ENCODE measurements around the gene FAM222B.

FAM222B gene

DNA sequence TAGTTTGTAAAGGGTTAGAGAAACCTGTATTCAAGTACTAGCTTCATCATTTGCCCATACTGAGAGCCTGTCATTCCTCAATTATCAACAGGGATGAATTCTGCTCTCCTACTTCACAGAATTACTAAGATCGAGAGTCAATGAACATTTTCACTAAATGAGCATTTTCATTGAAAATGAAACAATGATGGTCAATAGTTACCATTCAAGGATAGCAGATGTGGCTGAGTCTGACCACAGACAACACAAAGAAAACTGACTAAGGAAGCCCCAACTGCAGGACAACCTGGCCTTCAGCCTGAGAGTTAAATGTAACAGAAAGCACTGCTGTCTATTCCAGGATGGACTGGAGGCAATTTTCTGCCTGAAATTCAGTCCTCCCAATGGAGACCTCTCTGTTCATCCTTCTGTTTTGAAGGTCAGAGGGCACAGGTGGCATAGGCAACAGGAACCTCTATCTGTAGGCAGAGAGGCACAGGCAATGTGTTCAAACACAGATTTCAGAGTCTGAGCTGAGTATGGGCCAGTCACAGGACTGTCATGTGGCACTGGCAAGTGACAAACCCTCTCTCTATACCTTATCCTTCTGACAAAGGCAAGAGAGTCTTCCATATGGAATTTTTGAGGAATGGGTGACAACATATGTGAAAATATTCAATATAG lies 79.3 kb downstream of the FAM222B start:
- DNase-seq, result no peak

DNA sequence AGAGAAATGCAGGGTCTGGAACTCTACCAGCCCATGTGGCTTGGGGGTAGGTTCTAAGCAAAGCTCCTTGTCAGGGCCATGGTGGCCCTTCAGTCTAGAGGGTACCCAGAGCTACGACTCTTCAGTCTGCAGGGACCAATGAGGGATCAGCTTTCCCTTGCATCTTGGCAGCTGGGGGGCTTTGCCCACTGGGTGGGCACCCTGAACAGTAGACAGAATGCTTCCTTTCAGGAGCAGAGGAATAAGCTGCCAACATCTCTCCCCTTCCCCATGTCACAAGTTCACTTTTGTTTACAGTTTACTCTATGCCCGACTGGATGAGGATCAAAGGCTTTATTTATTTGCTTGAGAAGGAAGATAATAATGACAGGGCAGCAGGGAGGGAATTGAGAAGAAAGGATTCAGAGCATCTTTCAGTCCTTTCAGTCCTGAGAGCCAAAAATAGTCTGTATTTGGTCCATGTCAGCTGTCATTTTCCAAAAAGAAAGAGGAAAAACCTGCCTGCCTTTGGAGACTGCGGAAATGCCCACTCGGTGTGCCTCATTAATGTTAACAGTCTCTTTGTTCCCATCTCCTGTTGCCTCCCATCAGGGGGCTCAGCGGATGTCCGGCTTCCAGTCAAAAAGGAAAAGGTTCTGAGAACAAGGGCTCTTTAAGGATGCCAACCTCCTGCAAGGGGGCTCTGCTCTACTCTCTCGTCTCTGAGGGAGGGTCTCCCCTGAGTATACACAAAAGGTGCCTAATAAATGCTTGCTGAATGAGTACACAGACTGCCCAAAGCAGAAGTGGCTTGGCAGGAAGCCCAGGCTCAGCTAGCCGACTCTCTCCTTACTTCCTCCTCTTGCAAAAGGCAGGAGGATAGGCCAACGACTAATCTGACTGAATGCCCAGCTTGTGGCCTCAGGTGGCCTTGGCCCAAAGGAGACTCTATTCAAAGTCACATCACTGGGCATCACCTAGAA lies 81.7 kb downstream of the FAM222B start:
- DNase-seq, result no peak

DNA sequence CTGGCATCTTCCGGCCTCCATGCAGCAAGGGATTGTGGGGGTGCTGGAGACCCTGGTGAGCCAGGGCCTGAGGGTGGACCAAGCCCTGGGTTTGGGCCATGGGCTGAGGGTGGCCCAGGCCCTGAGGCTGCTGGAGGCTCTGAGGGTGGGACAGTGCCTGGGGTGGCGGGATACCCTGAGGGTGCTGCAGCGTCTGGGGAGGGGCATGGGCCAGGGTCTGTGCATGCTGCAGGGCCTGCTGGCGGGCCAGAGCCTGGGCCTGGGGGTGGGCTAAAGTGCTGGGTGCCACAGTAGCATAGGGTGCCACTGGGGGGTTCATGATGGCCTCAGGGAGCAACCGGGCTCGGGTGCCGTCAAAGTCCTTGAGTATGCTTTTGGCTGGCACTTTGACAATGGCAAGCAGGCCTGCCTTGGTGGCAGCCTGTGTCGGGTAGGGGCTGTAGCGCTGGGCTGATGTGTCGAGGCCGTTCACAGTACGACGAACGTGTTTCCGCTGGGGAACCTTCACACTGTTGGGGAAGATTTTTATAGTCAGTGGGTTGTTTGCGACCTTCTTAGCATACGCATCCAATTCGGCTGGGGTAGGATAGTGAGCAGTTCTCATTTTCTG lies 83.2 kb downstream of the FAM222B start:
- DNase-seq, result no peak

DNA sequence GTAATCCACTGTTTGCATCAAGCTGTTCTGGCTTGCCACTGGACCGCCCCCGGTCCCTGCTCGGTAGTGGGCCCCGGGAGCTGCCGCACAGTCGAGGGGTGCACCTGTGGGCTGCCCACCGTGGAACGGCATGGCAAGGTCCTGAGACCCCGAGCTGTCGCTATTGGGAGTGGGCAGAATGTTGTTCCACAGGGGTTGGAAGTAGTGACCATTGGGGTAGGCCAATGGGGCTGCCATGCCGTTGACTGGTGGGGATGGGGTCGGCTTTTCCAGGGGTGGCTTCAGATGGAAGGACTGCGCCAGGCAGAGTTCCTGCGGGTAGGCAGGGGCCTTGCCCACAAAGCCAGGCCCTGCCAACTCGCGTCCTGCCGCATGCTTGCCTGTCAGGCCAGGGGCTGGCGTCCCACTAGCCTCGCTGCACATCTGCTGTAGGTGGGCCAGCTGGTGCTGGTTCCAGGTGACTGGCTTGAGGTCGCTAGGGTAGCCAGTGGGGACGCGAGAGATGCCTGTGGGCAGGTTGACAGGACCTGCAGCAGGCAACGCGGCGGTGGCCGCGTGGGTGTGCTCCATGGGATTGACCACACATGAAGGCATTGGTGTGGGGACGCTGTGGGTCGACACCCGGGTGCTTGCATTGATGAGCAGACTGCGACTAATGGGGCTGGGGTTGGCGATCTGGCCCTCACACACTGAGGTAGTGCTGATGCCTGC lies 84.0 kb downstream of the FAM222B start:
- no peak for DNase-seq

DNA sequence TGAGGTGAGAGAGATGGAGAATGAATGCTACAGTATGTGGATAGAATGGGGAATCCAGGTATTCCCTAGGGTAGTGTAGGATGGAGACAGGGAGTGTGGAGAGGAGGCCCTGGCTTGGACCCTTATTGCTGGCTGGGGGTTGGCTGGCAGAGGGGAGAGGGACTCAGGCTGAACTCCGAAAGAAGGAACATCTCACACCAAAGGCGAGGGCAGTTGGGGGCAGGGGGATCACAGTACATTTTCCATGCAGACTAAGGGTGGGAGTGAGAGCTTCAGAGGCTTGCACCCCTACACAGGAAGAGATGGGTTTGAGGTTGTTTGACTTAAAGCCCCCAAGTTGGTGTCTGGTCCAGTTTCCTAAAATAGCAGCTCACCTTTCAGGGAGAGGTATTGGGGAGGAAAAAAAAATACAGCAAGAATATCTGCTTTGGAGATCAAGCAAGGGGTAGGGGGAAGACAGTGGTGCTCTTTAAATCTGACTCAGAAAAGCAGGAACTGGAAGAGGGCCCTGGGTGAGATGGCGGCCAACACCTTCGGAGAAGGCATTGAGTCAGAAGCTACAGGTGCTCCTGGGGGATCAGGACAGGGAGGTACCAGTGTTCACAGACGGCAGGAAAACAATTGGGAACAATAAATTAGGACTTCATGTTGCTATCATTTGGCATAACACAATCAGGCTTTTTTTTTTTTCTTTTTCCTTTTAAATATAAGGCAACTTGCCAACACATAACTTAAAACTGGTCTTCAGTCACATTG lies 86.4 kb downstream of the FAM222B start:
- DNase-seq, result no peak

DNA sequence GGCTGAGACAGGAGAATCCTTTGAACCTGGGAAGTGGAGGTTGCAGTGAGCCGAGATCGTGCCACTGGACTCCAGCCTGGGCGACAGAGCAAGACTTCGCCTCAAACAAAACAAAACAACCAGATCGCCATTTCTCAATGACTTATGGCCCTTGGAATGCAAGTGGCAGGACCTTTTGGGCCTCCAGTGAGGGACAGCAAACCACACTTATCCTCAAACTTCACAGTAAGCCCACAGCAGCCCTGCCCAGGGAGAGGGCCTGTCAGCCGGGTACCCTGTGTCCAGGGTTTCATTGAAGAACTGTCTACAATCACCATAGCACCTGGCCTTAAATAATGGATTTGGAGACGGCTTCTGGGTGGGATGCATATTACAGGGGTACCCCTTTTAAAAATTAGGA lies 87.1 kb downstream of the FAM222B start:
- no peak for DNase-seq

DNA sequence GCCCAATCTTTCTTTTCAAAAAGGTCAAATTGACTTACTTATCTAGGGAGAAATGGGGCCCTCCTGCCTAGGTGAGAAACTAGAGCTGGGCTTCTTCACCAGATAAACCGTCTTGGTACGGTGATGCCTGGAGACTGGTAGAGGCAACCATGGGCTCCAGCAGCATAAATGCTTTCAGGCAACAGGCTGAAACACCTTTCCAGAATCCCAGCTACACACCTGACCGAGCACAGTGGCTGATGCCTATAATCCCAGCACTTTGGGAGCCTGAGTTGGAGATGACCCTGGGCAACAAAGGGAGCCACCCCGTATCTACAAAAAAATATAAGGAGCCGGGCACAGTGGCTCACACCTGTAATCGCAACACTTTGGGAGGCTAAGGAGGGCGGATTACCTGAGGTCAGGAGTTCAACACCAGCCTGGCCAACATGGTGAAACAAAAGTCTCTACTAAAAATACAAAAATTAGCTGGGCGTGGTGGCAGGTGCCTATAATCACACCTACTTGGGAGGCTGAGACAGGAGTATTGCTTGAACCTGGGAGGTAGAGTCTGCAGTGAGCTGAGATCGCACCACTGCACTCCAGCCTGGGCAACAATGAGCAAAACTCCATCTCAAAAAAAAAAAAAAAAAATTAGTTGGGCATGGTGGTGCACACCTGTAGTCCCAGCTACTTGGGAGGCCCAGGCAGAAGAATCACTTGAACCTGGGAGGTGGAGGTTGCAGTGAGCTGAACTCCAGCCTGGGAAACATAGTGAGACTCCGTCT lies 90.8 kb downstream of the FAM222B start:
- DNase-seq, result no peak

DNA sequence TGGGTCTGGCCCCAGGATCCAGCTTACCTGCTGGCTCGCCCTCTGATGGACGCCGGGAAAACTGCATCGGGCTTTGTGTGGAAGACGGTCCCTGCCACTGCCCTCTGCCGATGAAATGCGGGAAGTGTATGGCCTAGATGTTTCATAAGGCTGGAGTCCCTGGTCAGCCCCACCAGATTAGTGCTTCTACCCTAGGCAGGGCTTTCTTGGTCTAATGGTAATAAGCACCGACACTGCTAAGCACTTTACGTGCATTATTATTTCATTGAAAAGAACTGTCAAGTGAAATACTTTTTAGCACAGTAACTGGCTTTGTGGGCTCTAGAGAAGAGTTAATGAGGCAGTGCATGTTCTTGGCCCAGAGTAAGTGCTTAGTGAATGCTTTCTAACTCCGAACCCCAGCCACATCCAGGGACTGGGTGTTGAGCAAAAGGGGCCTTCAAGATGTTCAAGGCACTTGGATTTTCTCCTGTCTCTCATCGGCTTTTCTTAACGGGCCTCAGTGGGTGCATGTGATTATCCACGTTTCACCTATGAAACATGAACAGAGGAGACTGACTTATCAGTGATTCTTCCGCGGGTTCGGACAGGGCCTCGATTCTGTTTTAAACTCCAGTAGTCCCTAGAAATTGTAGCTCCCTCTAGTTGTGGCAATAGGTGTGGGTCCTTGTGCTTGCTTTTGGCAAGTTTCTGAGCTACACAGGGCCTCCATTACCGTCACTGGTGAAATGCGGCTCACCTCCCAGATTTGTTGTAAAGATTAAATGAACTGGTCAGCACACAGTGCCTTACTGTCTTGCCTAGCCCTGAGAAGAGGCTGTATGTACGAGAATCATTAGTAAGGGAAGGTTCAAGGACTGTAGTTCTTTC lies 92.2 kb downstream of the FAM222B start:
- peak; percentile 69 for DNase-seq

DNA sequence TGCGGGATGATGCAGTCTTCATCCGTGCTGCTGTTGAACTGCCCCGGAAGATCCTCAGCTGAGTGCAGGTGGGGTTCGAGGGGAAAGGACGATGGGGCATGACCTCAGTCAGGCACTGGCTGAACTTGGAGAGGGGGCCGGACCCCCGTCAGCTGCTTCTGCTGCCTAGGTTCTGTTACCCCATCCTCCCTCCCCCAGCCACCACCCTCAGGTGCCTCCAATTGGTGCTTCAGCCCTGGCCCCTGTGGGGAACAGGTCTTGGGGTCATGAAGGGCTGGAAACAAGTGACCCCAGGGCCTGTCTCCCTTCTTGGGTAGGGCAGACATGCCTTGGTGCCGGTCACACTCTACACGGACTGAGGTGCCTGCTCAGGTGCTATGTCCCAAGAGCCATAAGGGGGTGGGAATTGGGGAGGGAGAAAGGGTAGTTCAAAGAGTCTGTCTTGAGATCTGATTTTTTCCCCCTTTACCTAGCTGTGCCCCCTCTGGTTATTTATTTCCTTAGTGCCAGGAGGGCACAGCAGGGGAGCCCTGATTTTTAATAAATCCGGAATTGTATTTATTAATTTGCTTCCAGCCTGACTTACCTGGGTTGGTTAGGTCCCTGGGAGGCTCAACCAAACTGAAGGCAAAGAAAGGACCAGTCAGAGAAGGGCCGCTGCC lies 92.9 kb downstream of the FAM222B start:
- DNase-seq, result no peak

DNA sequence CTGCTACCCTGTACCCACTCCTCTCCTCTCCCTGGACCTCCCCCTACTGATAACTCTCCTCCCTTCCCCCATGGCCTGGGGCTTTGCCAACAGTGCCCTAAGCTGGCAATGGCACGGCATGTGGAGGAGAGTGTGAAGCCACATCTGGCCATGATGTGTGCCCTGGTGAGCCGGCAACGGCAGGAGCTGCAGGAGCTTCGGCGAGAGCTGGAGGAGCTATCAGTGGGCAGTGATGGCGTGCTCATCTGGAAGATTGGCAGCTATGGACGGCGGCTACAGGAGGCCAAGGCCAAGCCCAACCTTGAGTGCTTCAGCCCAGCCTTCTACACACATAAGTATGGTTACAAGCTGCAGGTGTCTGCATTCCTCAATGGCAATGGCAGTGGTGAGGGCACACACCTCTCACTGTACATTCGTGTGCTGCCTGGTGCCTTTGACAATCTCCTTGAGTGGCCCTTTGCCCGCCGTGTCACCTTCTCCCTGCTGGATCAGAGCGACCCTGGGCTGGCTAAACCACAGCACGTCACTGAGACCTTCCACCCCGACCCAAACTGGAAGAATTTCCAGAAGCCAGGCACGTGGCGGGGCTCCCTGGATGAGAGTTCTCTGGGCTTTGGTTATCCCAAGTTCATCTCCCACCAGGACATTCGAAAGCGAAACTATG lies 93.6 kb downstream of the FAM222B start:
- no peak for DNase-seq

DNA sequence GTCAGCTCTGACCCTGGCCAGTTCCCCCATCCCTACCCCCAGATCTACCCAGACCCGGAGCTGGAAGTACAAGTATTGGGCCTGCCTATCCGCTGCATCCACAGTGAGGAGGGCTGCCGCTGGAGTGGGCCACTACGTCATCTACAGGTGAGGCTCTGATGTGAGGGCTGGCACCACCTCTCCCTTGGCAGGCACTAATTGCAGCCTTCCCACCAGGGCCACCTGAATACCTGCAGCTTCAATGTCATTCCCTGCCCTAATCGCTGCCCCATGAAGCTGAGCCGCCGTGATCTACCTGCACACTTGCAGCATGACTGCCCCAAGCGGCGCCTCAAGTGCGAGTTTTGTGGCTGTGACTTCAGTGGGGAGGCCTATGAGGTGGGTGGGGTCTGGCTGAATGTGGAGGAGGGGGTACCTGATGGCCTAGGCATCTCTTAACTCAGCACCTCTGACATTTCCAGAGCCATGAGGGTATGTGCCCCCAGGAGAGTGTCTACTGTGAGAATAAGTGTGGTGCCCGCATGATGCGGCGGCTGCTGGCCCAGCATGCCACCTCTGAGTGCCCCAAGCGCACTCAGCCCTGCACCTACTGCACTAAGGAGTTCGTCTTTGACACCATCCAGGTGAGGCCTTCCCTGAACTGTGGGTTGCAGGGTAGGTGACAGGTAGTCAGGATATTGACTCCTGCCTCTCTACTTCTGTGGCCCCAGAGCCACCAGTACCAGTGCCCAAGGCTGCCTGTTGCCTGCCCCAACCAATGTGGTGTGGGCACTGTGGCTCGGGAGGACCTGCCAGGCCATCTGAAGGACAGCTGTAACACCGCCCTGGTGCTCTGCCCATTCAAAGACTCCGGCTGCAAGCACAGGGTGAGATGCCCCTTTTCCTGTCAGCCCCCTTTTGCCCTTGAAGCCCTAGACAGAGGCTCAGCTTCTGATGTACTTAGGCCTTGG lies 94.5 kb downstream of the FAM222B start:
- DNase-seq, result no peak

DNA sequence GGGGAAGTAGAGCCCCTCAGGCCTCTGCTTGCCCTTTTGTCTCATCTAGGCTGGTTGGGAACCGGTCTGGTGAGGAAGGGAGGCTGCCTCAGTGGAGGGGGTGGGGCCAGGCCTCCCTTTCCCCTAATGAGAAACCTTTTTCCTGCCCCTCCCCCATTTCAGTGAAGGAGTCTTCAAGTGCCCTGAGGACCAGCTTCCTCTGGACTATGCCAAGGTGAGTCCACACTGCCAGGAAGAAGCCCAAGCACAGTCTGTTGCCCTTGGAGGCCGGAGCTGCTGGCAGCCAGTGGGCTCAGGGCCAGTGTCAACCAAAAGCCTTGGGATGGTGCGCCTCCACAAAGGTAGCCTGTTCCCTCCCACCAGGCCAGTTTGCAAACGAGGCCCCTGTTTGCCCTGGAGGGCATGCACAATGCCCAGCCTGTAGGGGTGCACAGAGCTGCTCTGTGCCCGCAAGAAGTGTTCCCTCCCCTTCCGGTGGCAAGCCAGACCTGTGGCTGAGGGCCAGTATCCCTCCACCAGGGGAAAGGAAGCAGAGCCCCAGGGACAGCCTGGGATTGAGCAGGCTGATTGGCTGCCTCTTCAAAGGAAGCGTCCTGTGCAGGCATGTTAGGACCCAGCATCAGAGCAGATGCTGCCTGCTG lies 95.4 kb downstream of the FAM222B start:
- DNase-seq, result peak; percentile 20

DNA sequence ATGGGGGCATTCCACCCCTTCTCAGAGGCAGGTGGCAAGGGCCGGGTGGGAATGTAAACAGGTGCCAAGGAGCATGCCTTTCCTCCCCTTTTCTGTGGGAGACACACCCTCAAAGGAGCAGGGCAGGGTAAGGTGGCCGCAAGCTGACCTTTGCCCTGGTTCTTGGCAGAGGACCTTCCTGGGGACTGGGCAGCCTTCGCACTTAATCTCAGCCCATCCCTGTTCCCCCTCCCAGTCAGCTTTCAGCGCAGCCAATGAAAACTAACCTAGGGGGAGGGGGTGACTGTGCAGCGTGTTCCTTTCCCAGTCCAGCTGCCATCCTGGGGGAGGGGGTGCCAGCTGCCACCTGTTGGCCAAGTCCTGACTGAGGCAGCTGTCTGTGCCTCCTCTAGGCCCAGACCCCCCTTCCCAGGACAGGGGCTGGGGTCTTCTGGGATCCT lies 96.0 kb downstream of the FAM222B start:
- DNase-seq, result peak; percentile 84

DNA sequence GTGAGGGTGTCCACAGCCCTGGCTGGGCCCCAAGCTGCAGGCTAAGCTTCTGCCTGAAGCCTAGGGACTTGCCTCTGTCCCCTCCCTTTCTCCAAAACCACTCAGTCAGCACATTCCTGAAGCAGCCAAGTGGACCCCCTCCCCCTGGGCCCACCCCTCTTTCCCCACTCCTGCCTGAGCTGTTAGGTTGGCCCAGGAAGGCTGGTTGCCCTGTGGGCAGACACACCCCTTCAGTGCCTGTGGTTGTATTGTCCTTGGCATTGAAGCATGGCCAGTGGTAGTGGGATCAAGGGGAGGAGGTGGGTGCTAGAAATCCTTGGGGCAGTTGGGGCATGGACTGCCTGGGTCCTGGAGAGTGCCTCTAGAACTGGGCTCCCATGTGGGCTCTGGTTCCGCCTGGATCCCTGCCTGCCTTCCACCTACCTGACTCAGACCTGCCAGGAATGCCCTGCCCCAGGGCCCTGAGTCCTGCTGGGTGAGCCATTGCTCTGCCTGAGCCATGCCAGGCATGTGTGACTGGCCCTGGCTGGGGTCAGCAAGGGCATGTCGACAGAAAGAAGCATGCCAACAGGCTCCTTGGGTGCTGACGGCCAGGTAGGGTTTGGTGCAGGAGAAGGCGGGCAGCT lies 96.7 kb downstream of the FAM222B start:
- no peak for DNase-seq

DNA sequence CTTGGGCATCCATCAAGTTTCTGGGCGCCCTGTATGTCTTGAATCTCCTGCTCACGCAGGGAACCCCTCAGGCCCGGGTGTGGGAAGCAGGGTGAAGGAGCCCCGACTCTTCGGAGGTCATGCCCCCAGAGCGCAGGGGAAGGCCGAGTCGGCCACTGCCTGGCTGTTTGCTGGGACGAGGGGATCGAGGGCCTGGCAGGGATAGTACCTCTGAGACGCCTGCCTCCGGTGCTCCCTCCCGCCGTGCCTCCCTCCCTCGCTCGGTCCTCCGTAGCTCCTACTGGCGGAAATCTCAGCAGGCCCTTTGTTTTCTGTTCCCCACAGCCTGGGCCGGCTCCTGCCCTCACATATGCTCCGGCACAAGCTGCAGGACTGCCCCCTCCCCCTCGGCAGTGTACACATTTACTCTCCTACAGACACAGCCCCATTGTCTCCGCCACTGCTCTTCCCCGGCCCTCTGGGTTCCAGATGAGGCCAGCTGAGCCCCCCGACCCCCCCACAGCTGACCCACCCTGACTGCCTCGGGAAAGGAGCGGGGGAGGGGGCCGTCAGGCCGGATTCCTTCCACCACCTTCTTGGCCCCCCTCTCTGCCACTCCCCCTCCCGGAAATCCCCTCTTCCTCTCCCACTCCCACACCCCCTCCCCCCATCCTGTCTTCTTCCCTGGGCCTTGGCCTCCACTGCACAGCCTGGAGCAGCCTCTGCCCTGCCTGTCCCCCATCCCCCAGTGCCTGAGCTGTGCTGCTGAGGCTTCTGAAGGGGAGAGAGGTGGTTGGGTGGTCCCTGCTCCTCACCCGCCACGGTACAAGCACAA lies 97.4 kb downstream of the FAM222B start:
- peak; percentile 12 for DNase-seq
